ENCODE measurements around the gene ZNF79. TPM values are rescaled to one million over a fixed set of nuclear protein-coding genes. Genes with fewer than 3 reads are reported as not detected.

Gene ZNF79
- total RNA-seq (2022; extraction: Qiagen RNA extraction): 5.6 to 6.9 TPM (median 6.3 TPM) in 5 replicates

DNA sequence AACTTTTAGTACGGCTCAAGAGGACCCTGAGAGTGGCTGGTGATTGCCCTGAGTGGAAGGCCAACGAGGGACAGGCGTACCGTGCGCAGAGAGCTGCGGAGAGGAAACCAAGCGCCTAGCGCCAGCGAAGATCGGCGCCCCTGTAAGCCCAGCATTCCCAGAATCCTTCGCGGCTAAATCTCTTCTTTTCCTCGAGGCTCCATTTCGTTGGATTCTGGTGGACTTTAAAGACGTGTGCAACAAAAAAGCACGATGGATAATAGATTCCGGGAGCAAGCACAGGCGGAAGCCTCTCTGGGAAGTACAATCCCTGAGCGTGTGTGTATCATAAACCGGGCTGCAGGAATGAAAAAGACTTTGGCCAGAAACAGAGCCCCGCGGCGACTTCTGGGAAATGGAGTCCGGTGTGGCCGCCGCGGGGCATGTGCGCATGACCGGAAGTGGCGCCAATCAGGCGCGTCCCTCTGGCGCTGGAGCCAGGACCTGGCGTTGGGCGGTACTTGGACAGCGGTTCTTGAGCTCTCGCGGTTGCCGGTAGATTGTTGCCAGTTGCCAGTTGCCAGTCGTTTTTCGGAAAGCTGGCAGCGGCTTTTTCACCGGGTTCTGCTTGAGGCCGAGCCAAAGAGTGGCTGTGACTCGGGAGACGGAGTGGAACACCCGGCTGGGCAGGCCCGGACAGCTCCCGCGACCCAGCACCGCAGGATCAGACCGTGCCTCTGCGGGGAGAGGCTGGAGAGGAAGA lies at the start of gene ZNF79:
ZNF79 (plus strand) TSS at position 449 of the 742 bp plus-strand sequence. CDS start 406 bp downstream, outside the sequence.

DNA sequence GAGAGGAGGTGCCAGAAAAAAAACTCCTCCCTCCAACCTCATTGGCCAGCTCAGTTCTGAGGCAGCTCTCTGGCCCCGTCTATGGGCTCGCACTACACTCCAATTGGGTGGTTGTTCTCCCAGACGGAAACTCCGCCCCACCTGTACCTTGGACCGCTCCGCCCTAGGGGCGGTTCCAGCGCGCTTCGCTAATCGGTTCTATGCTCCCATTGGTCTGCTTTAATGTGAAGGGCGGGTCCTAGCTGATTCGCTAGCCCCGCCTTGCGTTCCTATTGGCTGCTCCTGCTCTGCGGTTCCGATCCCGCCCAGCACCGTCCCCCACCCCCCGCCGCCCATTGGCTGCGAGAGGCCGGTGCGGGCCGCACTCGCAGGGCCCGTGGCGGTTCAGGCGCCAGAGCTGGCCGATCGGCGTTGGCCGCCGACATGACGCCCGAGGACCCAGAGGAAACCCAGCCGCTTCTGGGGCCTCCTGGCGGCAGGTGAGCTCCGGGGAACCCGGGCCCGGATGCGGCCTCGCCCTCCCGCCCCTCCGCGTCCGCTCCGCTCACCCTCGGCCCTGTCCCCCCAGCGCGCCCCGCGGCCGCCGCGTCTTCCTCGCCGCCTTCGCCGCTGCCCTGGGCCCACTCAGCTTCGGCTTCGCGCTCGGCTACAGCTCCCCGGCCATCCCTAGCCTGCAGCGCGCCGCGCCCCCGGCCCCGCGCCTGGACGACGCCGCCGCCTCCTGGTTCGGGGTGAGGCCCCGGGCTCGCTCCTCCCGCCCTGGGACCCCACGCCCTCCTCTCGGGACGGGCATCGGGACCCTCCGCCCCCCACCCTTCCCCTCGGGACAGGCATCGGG lies 27.2 kb upstream of the ZNF79 start, which contains the start of gene SLC2A8:
SLC2A8 (plus strand) TSS at position 362 of the 838 bp plus-strand sequence; CDS start at position 424, 62 bp downstream.

DNA sequence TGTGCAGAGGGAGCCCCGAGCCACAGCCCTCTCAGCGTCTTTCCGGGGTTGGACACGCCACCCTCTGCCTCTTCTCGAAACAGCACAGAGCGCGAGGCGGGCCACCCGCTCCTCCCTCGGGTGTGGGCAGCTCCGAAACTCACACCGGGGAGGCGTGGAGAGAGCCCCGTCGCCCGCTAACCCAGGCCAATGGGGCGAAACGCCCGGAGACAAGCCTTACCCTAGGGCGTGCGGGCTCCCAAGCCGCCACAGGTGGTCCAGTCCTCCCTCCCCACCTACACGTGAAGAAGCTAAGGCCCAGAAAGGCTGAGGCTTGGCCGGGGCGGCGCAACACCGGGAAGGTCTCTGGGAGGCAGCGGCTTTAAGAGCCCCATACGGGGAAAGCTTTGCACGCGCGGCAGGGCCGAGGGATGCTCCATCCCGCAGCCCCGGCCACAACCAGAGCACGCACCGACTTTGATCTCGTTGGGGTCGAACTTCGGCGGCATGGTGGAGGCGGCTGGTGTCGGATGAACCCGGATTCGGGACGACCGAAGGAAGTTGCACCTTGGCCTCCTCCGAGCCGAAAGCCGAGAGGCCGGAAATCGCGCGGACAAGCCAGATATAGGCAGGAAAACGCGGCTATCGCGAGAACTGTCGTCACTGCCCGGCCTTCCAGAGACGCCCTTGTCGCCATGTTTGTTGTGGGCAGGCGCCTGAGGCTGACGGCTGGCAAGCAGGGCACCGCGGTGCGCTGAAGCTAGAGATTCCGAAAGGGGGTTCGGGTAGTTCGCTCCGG lies 26.8 kb downstream of the ZNF79 start, which contains the start of the genes LRSAM1 and RPL12:
LRSAM1 (plus strand) TSS at position 681 of the 778 bp plus-strand sequence. CDS start 3,018 bp downstream, outside the sequence.
RPL12 (minus strand) TSS at position 577 of the 778 bp plus-strand sequence; CDS start at position 488, 89 bp downstream.

Other genes with a start within 250 kb of the ZNF79 start
- gene GARNL3, start 159.6 kb upstream of the ZNF79 start, total RNA-seq (2022; extraction: Qiagen RNA extraction): 2.0 to 3.3 TPM (median 3.2 TPM) in 5 replicates
- 9.6 to 14.1 TPM (median 12.9 TPM) in 5 replicates for gene SLC2A8, start 27.2 kb upstream of the ZNF79 start, total RNA-seq (2022; extraction: Qiagen RNA extraction)
- 2,736 to 3,119 TPM (median 2,871 TPM) in 5 replicates for gene RPL12, start 27.0 kb downstream of the ZNF79 start, total RNA-seq (2022; extraction: Qiagen RNA extraction)
- gene LRSAM1, start 27.1 kb downstream of the ZNF79 start, total RNA-seq (2022; extraction: Qiagen RNA extraction): 7.3 to 10.0 TPM (median 9.5 TPM) in 5 replicates
- gene STXBP1, start 187.9 kb downstream of the ZNF79 start, total RNA-seq (2022; extraction: Qiagen RNA extraction): 13.6 to 19.7 TPM (median 18.6 TPM) in 5 replicates

Data from A549 treated with dexamethasone at 1 μM for 4 hours (cell line).